Neural cell (in vitro differentiated cells): ENCODE measurements around the gene ZNF768. TPM values are rescaled to one million over a fixed set of nuclear protein-coding genes. Genes with fewer than 3 reads are reported as not detected.
A peak's percentile ranks its signal among the peaks of the same experiment; 100 is the strongest.

Experiments
- H2AFZ ChIP-seq: fragments of 200-600, 300-800 bp; sonication (generic), shearing (Covaris generic); 2 replicates; pipeline ENCODE4 v1.6.0; 2014; ENCODE audit warnings: low read depth, mild to moderate bottlenecking, antibody characterized with exemption, low read length, moderate library complexity
- H3F3A ChIP-seq: fragments of 200-600 bp; shearing (Covaris generic); 2 replicates; pipeline ENCODE4 v1.6.1; 2016; ENCODE audit warnings: mild to moderate bottlenecking, moderate library complexity, mixed read lengths, antibody characterized with exemption, low read length; ENCODE audit not compliant: insufficient read depth, poor library complexity, severe bottlenecking
- H3K27ac ChIP-seq: fragments of 200-600, 300-800 bp; sonication (generic), shearing (Covaris generic); 2 replicates; pipeline ENCODE4 v1.5.1; 2014; ENCODE audit warnings: mild to moderate bottlenecking, low read length, moderate library complexity
- H3K27me3 ChIP-seq: fragments of 300-800, 200-600 bp; sonication (generic), shearing (Covaris generic); 2 replicates; pipeline ENCODE4 v1.6.0; 2014; ENCODE audit warnings: mild to moderate bottlenecking, low read depth, low read length, moderate library complexity; ENCODE audit not compliant: insufficient read depth
- H3K36me3 ChIP-seq: fragments of 300-800, 200-600 bp; sonication (generic), shearing (Covaris generic); 2 replicates; pipeline ENCODE4 v1.5.1; 2014; ENCODE audit warnings: mild to moderate bottlenecking, antibody characterized with exemption, low read length, moderate library complexity; ENCODE audit not compliant: insufficient read depth
- H3K4me2 ChIP-seq: fragments of 300-800, 200-600 bp; sonication (generic), shearing (Covaris generic); 2 replicates; pipeline ENCODE4 v1.6.0; 2014; ENCODE audit warnings: mild to moderate bottlenecking, low read length
- H3K4me3 ChIP-seq: fragments of 300-800, 200-600 bp; sonication (generic), shearing (Covaris generic); 2 replicates; pipeline ENCODE4 v1.5.1; 2014; ENCODE audit warnings: mild to moderate bottlenecking, low read length, moderate library complexity
- H3K79me2 ChIP-seq: fragments of 200-600 bp; shearing (Covaris generic); replicated peaks from 2 replicates; pipeline ENCODE4 v1.6.0; 2014; ENCODE audit warnings: mild to moderate bottlenecking, low read length, moderate library complexity; ENCODE audit not compliant: insufficient read depth
- H3K9ac ChIP-seq: fragments of 300-800, 200-600 bp; sonication (generic), shearing (Covaris generic); 2 replicates; pipeline ENCODE4 v1.6.1; 2016; ENCODE audit warnings: mild to moderate bottlenecking, low read length, mixed read lengths
- H3K9me2 ChIP-seq: fragments of 200-600 bp; shearing (Covaris generic); 2 replicates; pipeline ENCODE4 v1.6.1; 2016; ENCODE audit warnings: mild to moderate bottlenecking, low read length, mixed read lengths; ENCODE audit not compliant: insufficient read depth
- H3K9me3 ChIP-seq: fragments of 200-600, 300-800 bp; sonication (generic), shearing (Covaris generic); 2 replicates; pipeline ENCODE4 v1.6.1; 2016; ENCODE audit warnings: mild to moderate bottlenecking, mixed run types, low read length, moderate library complexity, mixed read lengths
- H4K20me1 ChIP-seq: fragments of 200-600 bp; shearing (Covaris generic); 2 replicates; pipeline ENCODE4 v1.6.1; 2016; ENCODE audit warnings: mild to moderate bottlenecking, mixed run types; ENCODE audit not compliant: insufficient read depth
- EP300 ChIP-seq: fragments of 450-650 bp; conservative IDR thresholded peaks from 2 replicates; pipeline ENCODE4 v1.6.1; 2014; ENCODE audit warnings: antibody characterized with exemption, mild to moderate bottlenecking, moderate library complexity; ENCODE audit not compliant: poor library complexity, severe bottlenecking
- EZH2 ChIP-seq: fragments of 200-600, 300-800 bp; shearing (Covaris generic), sonication (generic); IDR thresholded peaks from 2 replicates; pipeline ENCODE4 v1.6.1; 2014; ENCODE audit warnings: antibody characterized with exemption, low read length, borderline replicate concordance, mild to moderate bottlenecking; ENCODE audit not compliant: insufficient read depth, poor library complexity, severe bottlenecking
- MXI1 ChIP-seq: fragments of 450-650 bp; conservative IDR thresholded peaks from 2 replicates; pipeline ENCODE4 v1.6.1; 2014; ENCODE audit warnings: antibody characterized with exemption, mild to moderate bottlenecking; ENCODE audit not compliant: poor library complexity, severe bottlenecking
- POLR2AphosphoS5 ChIP-seq: IDR thresholded peaks from 2 replicates; pipeline ENCODE4 v1.6.1; 2012
- RAD21 ChIP-seq: fragments of 450-650 bp; conservative IDR thresholded peaks from 2 replicates; pipeline ENCODE4 v1.6.1; 2014; ENCODE audit warnings: antibody characterized with exemption, mild to moderate bottlenecking, moderate library complexity
- REST ChIP-seq: IDR thresholded peaks from 2 replicates; pipeline ENCODE4 v1.6.1; 2012; ENCODE audit warnings: borderline replicate concordance
- SMC3 ChIP-seq: fragments of 450-650 bp; conservative IDR thresholded peaks from 2 replicates; pipeline ENCODE4 v1.6.1; 2014; ENCODE audit warnings: antibody characterized with exemption, mild to moderate bottlenecking, moderate library complexity; ENCODE audit not compliant: poor library complexity
- TAF1 ChIP-seq: IDR thresholded peaks from 2 replicates; pipeline ENCODE4 v1.6.1; 2012; ENCODE audit warnings: low read depth
- polyA plus RNA-seq: library from polyadenylated mRNA; depleted of rRNA; stranded (reverse); fragments of >200 nt; gene quantifications from 2 replicates; pipeline ENCODE4 v1.2.3, GENCODE V29; 2014
- TF ChIP-seq, protein P1 (sequence below): fragments of 450-650 bp; IDR thresholded peaks from 2 replicates; pipeline ENCODE4 v1.5.1; 2014; ENCODE audit warnings: antibody characterized with exemption, mild to moderate bottlenecking, moderate library complexity; ENCODE audit not compliant: poor library complexity, severe bottlenecking

The ZNF768 gene
- polyA plus RNA-seq, 1 donor from 2014 or later = 54.4 TPM

DNA sequence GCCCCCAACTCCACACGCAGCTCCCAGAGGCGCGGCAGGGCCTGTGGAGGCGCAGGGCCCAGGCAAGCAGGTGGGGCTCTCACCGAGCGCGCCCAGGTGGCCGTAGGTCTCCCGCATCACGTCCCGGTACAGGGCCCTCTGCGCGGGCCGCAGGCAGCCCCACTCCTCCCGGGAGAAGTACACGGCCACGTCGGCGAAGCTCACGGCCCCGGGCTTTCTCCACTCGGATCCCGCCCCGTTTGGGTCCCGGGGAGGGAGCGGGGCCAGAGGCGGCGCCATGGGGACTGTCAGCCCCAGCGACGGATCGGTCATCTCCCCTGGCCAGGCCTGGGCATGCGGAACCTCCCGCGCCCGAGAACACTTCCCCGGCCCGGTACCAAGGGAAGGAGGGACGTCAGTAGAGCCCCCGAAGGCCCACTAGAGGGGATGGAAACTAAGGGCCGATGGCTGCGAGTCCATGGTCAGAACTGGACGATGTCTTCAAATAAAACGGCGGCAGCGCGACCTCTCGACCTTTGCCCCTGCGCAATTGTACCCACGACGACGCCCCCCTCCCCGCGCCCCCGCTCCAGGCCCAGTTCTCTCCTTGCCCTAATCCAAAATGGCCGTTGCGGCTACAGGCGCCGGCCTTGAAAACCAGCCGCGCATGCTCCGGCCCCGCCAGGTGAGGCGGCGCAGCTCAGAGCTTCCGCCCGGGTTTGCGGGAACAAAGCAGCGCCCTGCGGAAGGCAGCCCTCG, 8.2 kb upstream of the ZNF768 start, which contains the start of gene ZNF747:
TSS of gene ZNF747 (minus strand) at position 491 of the 738 bp plus-strand sequence. CDS start at position 312, 179 bp downstream.
- Histone ChIP-seq H3K36me3 (no peaks in the 10 kb centered on the region), H3K4me3 (peak within 1 kb of the TSS; percentile 78)
- TF ChIP-seq EZH2 = no peak
- TF ChIP-seq, protein P1, sequence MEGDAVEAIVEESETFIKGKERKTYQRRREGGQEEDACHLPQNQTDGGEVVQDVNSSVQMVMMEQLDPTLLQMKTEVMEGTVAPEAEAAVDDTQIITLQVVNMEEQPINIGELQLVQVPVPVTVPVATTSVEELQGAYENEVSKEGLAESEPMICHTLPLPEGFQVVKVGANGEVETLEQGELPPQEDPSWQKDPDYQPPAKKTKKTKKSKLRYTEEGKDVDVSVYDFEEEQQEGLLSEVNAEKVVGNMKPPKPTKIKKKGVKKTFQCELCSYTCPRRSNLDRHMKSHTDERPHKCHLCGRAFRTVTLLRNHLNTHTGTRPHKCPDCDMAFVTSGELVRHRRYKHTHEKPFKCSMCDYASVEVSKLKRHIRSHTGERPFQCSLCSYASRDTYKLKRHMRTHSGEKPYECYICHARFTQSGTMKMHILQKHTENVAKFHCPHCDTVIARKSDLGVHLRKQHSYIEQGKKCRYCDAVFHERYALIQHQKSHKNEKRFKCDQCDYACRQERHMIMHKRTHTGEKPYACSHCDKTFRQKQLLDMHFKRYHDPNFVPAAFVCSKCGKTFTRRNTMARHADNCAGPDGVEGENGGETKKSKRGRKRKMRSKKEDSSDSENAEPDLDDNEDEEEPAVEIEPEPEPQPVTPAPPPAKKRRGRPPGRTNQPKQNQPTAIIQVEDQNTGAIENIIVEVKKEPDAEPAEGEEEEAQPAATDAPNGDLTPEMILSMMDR = no peak
- TF ChIP-seq POLR2AphosphoS5 = peak; percentile 89
- TF ChIP-seq EP300 = no peak
- TF ChIP-seq REST = no peak
- no peak for TF ChIP-seq TAF1

DNA sequence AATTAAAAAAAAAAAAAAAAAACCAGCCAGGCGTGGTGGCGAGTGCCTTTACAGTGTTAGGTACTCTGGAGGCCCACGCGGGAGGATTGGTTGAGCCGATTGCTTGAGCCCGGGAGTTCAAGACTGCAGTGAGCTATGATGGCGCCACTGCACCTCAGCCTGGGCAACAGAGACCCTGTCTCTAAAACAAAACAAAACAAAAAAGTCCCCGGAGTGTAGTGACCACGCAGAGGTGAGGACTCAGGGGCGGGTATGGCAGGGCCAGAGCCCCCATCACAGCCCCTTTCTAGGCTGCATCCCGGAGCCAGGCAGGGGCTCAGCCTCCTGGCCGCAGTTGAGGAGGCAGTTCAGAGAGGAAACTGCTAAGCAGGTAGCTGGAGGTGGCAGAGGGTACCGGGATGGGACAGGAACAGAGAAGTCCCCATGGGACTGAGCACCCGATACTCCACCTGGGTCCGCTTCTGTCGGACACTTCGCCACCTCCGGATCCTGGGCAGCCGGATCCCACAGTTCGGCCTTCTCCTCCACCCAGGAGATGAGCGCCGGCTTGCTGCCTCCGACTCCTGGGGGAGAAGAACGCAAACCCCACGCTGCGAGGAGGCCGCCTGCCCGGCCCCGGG, 7.5 kb upstream of the ZNF768 start:
- Histone ChIP-seq H3K4me3 (peak overlapping the region; percentile 78), H3K9me3 (no peaks in the 10 kb centered on the region), H3K36me3 (no peaks in the 10 kb centered on the region), H3K27me3 (no peaks in the 10 kb centered on the region), H3F3A (peaks cover 6% of the 10 kb centered on the region), H4K20me1 (no peaks in the 10 kb centered on the region), H3K9ac (peak overlapping the region; percentile 86), H3K79me2 (peaks cover 11% of the 10 kb centered on the region), H3K27ac (peak overlapping the region; percentile 87), H3K4me2 (no peak overlapping the region), H2AFZ (peak overlapping the region; percentile 98), H3K9me2 (no peaks in the 10 kb centered on the region)
- TF ChIP-seq EP300 = no peak
- no peak for TF ChIP-seq MXI1
- TF ChIP-seq EZH2 = no peak
- TF ChIP-seq, protein P1 = no peak
- TF ChIP-seq RAD21 = no peak
- no peak for TF ChIP-seq SMC3
- no peak for TF ChIP-seq REST
- TF ChIP-seq POLR2AphosphoS5 = no peak
- no peak for TF ChIP-seq TAF1

More for the DNA sequence above, 8.2 kb upstream of the ZNF768 start, which contains the start of gene ZNF747:
- Histone ChIP-seq H2AFZ (peak within 1 kb of the TSS; percentile 98), H4K20me1 (no peaks in the 10 kb centered on the region), H3F3A (peaks cover 6% of the 10 kb centered on the region), H3K9ac (peak within 1 kb of the TSS; percentile 86), H3K79me2 (peaks cover 11% of the 10 kb centered on the region), H3K27ac (peak within 1 kb of the TSS; percentile 87), H3K27me3 (no peaks in the 10 kb centered on the region), H3K9me3 (no peaks in the 10 kb centered on the region), H3K4me2 (peak within 1 kb of the TSS; percentile 71), H3K9me2 (no peaks in the 10 kb centered on the region)
